H9 (cell line): ENCODE data around the gene UBAC2. TPM values are rescaled to one million over a fixed set of nuclear protein-coding genes. Genes with fewer than 3 reads are reported as not detected.

ENCODE experiments used
- DNase-seq: peaks from one replicate; pipeline ENCODE4 v3.0.0-alpha.2; 2017
- H2AFZ ChIP-seq: one replicate; pipeline ENCODE4 v1.6.1; 2013; ENCODE audit warnings: mild to moderate bottlenecking, low read length, control low read depth, moderate library complexity
- H2AK5ac ChIP-seq: 2 replicates; pipeline ENCODE4 v1.6.1; 2013; ENCODE audit warnings: low read length, control low read depth, mixed read lengths; ENCODE audit not compliant: insufficient read length
- H2BK120ac ChIP-seq: one replicate; pipeline ENCODE4 v1.6.1; 2013; ENCODE audit warnings: low read depth, mild to moderate bottlenecking, low read length, control low read depth, inconsistent platforms; ENCODE audit not compliant: poor library complexity, severe bottlenecking
- H2BK12ac ChIP-seq: 2 replicates; pipeline ENCODE4 v1.6.1; 2013; ENCODE audit warnings: low read length, control low read depth, mixed read lengths, low read depth; ENCODE audit not compliant: insufficient read length
- H2BK15ac ChIP-seq: 2 replicates; pipeline ENCODE4 v1.6.1; 2013; ENCODE audit warnings: low read depth, low read length, control low read depth
- H2BK20ac ChIP-seq: one replicate; pipeline ENCODE4 v1.6.1; 2013; ENCODE audit warnings: low read depth, mild to moderate bottlenecking, low read length, control low read depth, inconsistent platforms; ENCODE audit not compliant: poor library complexity, severe bottlenecking
- H2BK5ac ChIP-seq: 2 replicates; pipeline ENCODE4 v1.6.1; 2013; ENCODE audit warnings: low read length, control low read depth, mixed read lengths; ENCODE audit not compliant: insufficient read length
- H3K14ac ChIP-seq: 2 replicates; pipeline ENCODE4 v1.6.1; 2013; ENCODE audit warnings: low read length, control low read depth; ENCODE audit not compliant: insufficient read depth
- H3K18ac ChIP-seq: 2 replicates; pipeline ENCODE4 v1.6.1; 2013; ENCODE audit warnings: low read depth, mild to moderate bottlenecking, mixed read lengths, low read length, control low read depth; ENCODE audit not compliant: insufficient read length
- H3K23ac ChIP-seq: 2 replicates; pipeline ENCODE4 v1.6.1; 2013; ENCODE audit warnings: low read length, control low read depth, mixed read lengths, low read depth; ENCODE audit not compliant: insufficient read length
- H3K23me2 ChIP-seq: 2 replicates; pipeline ENCODE4 v1.6.1; 2013; ENCODE audit warnings: low read depth, mild to moderate bottlenecking, mixed read lengths, low read length, control low read depth; ENCODE audit not compliant: insufficient read length, poor library complexity, severe bottlenecking
- H3K27ac ChIP-seq: 2 replicates; pipeline ENCODE4 v1.5.1; 2013; ENCODE audit warnings: low read length, control low read depth, mixed read lengths, low read depth; ENCODE audit not compliant: insufficient read length
- H3K27me3 ChIP-seq: 2 replicates; pipeline ENCODE4 v1.6.1; 2013; ENCODE audit warnings: low read length, control low read depth, inconsistent platforms; ENCODE audit not compliant: insufficient read depth
- H3K4ac ChIP-seq: 2 replicates; pipeline ENCODE4 v1.6.1; 2013; ENCODE audit warnings: low read depth, mild to moderate bottlenecking, control low read depth, inconsistent platforms, low read length, moderate library complexity
- H3K4me1 ChIP-seq: 2 replicates; pipeline ENCODE4 v1.6.1; 2013; ENCODE audit warnings: low read length, control low read depth, inconsistent platforms; ENCODE audit not compliant: insufficient read depth
- H3K4me2 ChIP-seq: 2 replicates; pipeline ENCODE4 v1.6.1; 2013; ENCODE audit warnings: low read length, control low read depth, mixed read lengths; ENCODE audit not compliant: insufficient read length, insufficient read depth
- H3K56ac ChIP-seq: 2 replicates; pipeline ENCODE4 v1.6.1; 2013; ENCODE audit warnings: low read depth, mild to moderate bottlenecking, mixed read lengths, low read length, control low read depth; ENCODE audit not compliant: insufficient read length
- H3K79me1 ChIP-seq: 2 replicates; pipeline ENCODE4 v1.6.1; 2013; ENCODE audit warnings: low read depth, mild to moderate bottlenecking, moderate library complexity, low read length, control low read depth, inconsistent platforms; ENCODE audit not compliant: insufficient read depth, poor library complexity, severe bottlenecking
- H3K79me2 ChIP-seq: 2 replicates; pipeline ENCODE4 v1.6.1; 2013; ENCODE audit warnings: low read length, control low read depth, inconsistent platforms; ENCODE audit not compliant: insufficient read depth
- H3K9ac ChIP-seq: 2 replicates; pipeline ENCODE4 v1.6.1; 2013; ENCODE audit warnings: low read length, control low read depth, mixed read lengths; ENCODE audit not compliant: insufficient read length; ENCODE audit errors: extremely low read depth
- H3K9me3 ChIP-seq: one replicate; pipeline ENCODE4 v1.6.1; 2013; ENCODE audit warnings: low read depth, low read length, inconsistent platforms; ENCODE audit not compliant: control insufficient read depth
- H3T11ph ChIP-seq: one replicate; pipeline ENCODE4 v1.6.1; 2013; ENCODE audit warnings: mild to moderate bottlenecking, low read length, control low read depth, inconsistent platforms
- H4K20me1 ChIP-seq: one replicate; pipeline ENCODE4 v1.6.1; 2013; ENCODE audit not compliant: control insufficient read depth, insufficient read length, insufficient read depth
- H4K5ac ChIP-seq: 2 replicates; pipeline ENCODE4 v1.6.1; 2013; ENCODE audit warnings: low read depth, mild to moderate bottlenecking, mixed read lengths, low read length, control low read depth; ENCODE audit not compliant: insufficient read length
- H4K8ac ChIP-seq: replicated peaks from 2 replicates; pipeline ENCODE4 v1.6.1; 2013; ENCODE audit warnings: low read length, control low read depth, mixed read lengths, low read depth; ENCODE audit not compliant: insufficient read length
- H4K91ac ChIP-seq: 2 replicates; pipeline ENCODE4 v1.6.1; 2013; ENCODE audit warnings: low read depth, mild to moderate bottlenecking, moderate library complexity, mixed read lengths, low read length, control low read depth; ENCODE audit not compliant: insufficient read length
- H3K27ac Mint-ChIP-seq, 3 experiments: 2 replicates in 2 of 3; 3 replicates in 1 of 3; pipeline ENCODE4 v1.8.0; 2020 to 2021; ENCODE audit warnings: mixed read lengths in 3 of 3, mild to moderate bottlenecking in 1 of 3, moderate library complexity in 1 of 3
- H3K27me3 Mint-ChIP-seq: 2 replicates; pipeline ENCODE4 v1.8.0; 2021; ENCODE audit warnings: low read depth, mild to moderate bottlenecking, moderate library complexity, mixed read lengths
- H3K36me3 Mint-ChIP-seq, 3 experiments: 2 replicates in 2 of 3; 3 replicates in 1 of 3; pipeline ENCODE4 v1.8.0; 2020 to 2021; ENCODE audit warnings: low read depth in 3 of 3, mixed read lengths in 3 of 3; ENCODE audit not compliant: insufficient read depth in 1 of 3
- H3K4me1 Mint-ChIP-seq, 2 experiments: 2 replicates each; pipeline ENCODE4 v1.8.0; 2020; ENCODE audit warnings: mixed read lengths in 2 of 2
- H3K4me3 Mint-ChIP-seq, 2 experiments: 2 replicates in 1 of 2; 3 replicates in 1 of 2; pipeline ENCODE4 v1.8.0; 2020 to 2021; ENCODE audit warnings: mild to moderate bottlenecking in 2 of 2, mixed read lengths in 2 of 2, moderate library complexity in 1 of 2
- H3K9me3 Mint-ChIP-seq, 2 experiments: 2 replicates in 1 of 2; 3 replicates in 1 of 2; pipeline ENCODE4 v1.8.0; 2020; ENCODE audit warnings: mild to moderate bottlenecking in 2 of 2, mixed read lengths in 2 of 2, moderate library complexity in 1 of 2
- WGBS: extraction: QIAGEN DNeasy Blood & Tissue Kit; methylation state at CpG from one replicate; pipeline ENCODE4 v1.1.7; 2013; ENCODE audit warnings: missing lambda C conversion rate, low lambda C conversion rate, mixed read lengths; ENCODE audit not compliant: insufficient read length; ENCODE audit errors: extremely low coverage; 5-methylcytosine and 5-hydroxymethylcytosine counted together
- total RNA-seq: library from RNA; stranded (reverse); gene quantifications from 2 replicates; pipeline ENCODE4 v1.2.1, GENCODE V29; 2021
- TF ChIP-seq, protein P1 (sequence below): fragments of 200-600 bp; sonication (generic); conservative IDR thresholded peaks from 3 replicates; pipeline ENCODE4 v1.8.0; 2021; ENCODE audit warnings: antibody characterized with exemption, mild to moderate bottlenecking

Gene UBAC2
- total RNA-seq, 1 experiment from 2014 or later: 52.3 TPM

DNA sequence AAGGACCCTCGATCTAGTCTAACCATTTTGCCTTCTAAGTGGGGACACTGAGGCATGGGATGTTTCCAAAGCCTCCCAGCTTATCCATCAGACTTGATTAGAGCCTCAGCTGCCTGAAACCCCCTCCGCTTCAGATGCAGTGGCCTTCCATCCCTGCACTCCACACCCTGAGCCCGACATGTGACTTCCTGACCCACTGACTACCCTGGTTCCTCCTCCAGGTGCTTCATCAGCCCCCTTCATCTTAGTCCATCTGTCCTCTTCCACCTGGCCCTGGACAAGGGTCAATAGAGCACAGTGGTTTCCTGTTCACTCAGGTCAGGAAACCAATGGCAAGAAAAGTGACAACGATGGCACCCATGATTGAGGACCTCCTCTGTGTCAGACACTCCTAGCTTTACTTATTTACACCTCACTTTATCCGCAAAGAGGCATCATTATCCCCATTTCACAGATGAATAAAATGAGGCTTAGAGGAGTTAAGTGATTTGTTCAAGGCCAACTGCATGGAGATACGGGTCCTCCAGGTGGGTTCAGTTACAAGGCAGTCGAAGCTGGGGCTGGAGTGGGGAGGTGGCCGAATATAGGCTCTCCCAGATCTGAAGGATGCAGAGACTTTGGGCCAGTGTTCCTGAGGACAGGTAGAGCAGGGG lies 219.1 kb downstream of the UBAC2 start:
- Histone ChIP-seq H3K56ac (no peak overlapping the region), H3K23ac (no peak overlapping the region), H4K8ac (no peak overlapping the region), H2AFZ (no peak overlapping the region), H3K14ac (no peak overlapping the region), H3K4me2 (no peak overlapping the region), H3T11ph (no peak overlapping the region), H3K79me1 (no peaks in the 10 kb centered on the region), H2BK12ac (no peak overlapping the region), H3K9ac (no peak overlapping the region), H2BK120ac (no peak overlapping the region), H3K23me2 (no peaks in the 10 kb centered on the region), H4K5ac (no peak overlapping the region), H3K4me1 (no peaks in the 10 kb centered on the region), H3K79me2 (no peaks in the 10 kb centered on the region), H4K20me1 (no peaks in the 10 kb centered on the region), H3K18ac (no peak overlapping the region), H3K4ac (no peak overlapping the region), H3K27me3 (no peaks in the 10 kb centered on the region), H2BK15ac (no peak overlapping the region), H2BK5ac (no peak overlapping the region), H2BK20ac (no peak overlapping the region), H2AK5ac (no peak overlapping the region), H4K91ac (no peak overlapping the region), H3K9me3 (no peaks in the 10 kb centered on the region), H3K27ac (no peak overlapping the region)
- Mint-ChIP-seq H3K27me3 (peaks cover 19% of the 10 kb centered on the region), H3K36me3 (no peaks in the 10 kb centered on the region), H3K9me3 (no peaks in the 10 kb centered on the region), H3K4me3 (no peak overlapping the region; a peak in 1 of 5 replicates), H3K27ac (0 out of 7 replicates have a peak overlapping the region, but pooled peaks of 1 of the 3 experiments have one; percentile 59), H3K4me1 (peaks cover 12 to 19% of the 10 kb centered on the region in 2 experiments)
- DNase-seq: no peak
- no CpG with 5 or more reads among the region's 8 CpGs for WGBS
- TF ChIP-seq, protein P1, sequence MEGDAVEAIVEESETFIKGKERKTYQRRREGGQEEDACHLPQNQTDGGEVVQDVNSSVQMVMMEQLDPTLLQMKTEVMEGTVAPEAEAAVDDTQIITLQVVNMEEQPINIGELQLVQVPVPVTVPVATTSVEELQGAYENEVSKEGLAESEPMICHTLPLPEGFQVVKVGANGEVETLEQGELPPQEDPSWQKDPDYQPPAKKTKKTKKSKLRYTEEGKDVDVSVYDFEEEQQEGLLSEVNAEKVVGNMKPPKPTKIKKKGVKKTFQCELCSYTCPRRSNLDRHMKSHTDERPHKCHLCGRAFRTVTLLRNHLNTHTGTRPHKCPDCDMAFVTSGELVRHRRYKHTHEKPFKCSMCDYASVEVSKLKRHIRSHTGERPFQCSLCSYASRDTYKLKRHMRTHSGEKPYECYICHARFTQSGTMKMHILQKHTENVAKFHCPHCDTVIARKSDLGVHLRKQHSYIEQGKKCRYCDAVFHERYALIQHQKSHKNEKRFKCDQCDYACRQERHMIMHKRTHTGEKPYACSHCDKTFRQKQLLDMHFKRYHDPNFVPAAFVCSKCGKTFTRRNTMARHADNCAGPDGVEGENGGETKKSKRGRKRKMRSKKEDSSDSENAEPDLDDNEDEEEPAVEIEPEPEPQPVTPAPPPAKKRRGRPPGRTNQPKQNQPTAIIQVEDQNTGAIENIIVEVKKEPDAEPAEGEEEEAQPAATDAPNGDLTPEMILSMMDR: no peak
